K562 (cell line): ENCODE data around the gene TRIM26.

Experiments used
- BDP1 ChIP-seq: IDR thresholded peaks from 3 replicates; pipeline ENCODE4 v1.6.1; 2011; ENCODE audit not compliant: insufficient read length, insufficient read depth
- CTCF ChIP-seq, 3 experiments: IDR thresholded peaks in 2 of 3; conservative IDR thresholded peaks in 1 of 3; 2 replicates each; pipeline ENCODE4 v1.5.1; 2011 to 2012; ENCODE audit warnings: low read length in 3 of 3, mild to moderate bottlenecking in 3 of 3, control low read depth in 2 of 3, improper control_type of control experiment in 1 of 3, inconsistent platforms in 1 of 3, low read depth in 1 of 3, mixed read lengths in 1 of 3, moderate library complexity in 1 of 3; ENCODE audit not compliant: insufficient read depth in 2 of 3
- KLF16 ChIP-seq: IDR thresholded peaks from 2 replicates; pipeline ENCODE4 v1.6.1; 2016; ENCODE audit warnings: antibody characterized with exemption
- MYC ChIP-seq, 2 experiments: fragments of 250-450 bp in 1 of 2; sonication (Bioruptor Pico) in 1 of 2; IDR thresholded peaks; 2 replicates each; pipeline versions ENCODE4 v1.5.1 to v1.6.1; 2012 to 2021; ENCODE audit warnings: low read depth in 2 of 2, borderline replicate concordance in 1 of 2, improper control_type of control experiment in 1 of 2, low read length in 1 of 2, mild to moderate bottlenecking in 1 of 2, moderate library complexity in 1 of 2
- NCOA1 ChIP-seq: fragments of 450-650 bp; IDR thresholded peaks from 2 replicates; pipeline ENCODE4 v1.6.1; 2016; ENCODE audit warnings: low read depth
- SUPT5H ChIP-seq: fragments of 450-650 bp; IDR thresholded peaks from 2 replicates; pipeline ENCODE4 v1.6.1; 2016
- TGIF2 ChIP-seq: sonication (generic); formaldehyde crosslinking; IDR thresholded peaks from 2 replicates; pipeline ENCODE4 v1.8.1; 2022; ENCODE audit warnings: mild to moderate bottlenecking, missing genetic modification reagents, moderate library complexity
- ZBTB26 ChIP-seq: fragments of 450-650 bp; formaldehyde crosslinking; IDR thresholded peaks from 2 replicates; pipeline ENCODE4 v1.4.0; 2022; ENCODE audit warnings: missing genetic modification characterization
- ZNF398 ChIP-seq: fragments of 250-450 bp; sonication (Bioruptor Pico); IDR thresholded peaks from 2 replicates; pipeline ENCODE4 v1.8.0; 2021; ENCODE audit warnings: moderate library complexity, mild to moderate bottlenecking, inconsistent platforms

- no peak for TF ChIP-seq TGIF2
- no peak for TF ChIP-seq KLF16
- no peak for TF ChIP-seq ZNF398 (CRISPR knock-in tag)
- TF ChIP-seq BDP1 = no peak
- no peak for TF ChIP-seq SUPT5H
- TF ChIP-seq CTCF (IDR thresholded peaks at IDR 0.05 in 2 of 3, conservative IDR thresholded peaks at IDR 0.05 in 1 of 3; ENCODE audit: insufficient read depth in 2 of 3, low read depth in 1 of 3, low read length in 3 of 3) = no peak
- no peak for TF ChIP-seq MYC (IDR thresholded peaks at IDR 0.05; ENCODE audit: low read depth, low read length)
- TF ChIP-seq MYC (CRISPR knock-in tag; IDR thresholded peaks at IDR 0.05; ENCODE audit: borderline replicate concordance, low read depth) = no peak
- TF ChIP-seq ZBTB26 (CRISPR knock-in tag) = no peak
- TF ChIP-seq NCOA1 = no peak
These were observed 55.2 kb downstream of the TRIM26 start for GRCh38 chr6:30157999-30158398.
